Glomerular visceral epithelial cell (primary cell): ENCODE results near the gene SLC35E4.
"Not testable (repeated sequence)": the region's sequence is repeated elsewhere in the genome, so short reads cannot be mapped to it uniquely, and the experiment has no call there.

Experiments used
- DNase-seq: peaks from one replicate; pipeline ENCODE4 v3.0.0-alpha.2; 2016; ENCODE audit errors: extremely low spot score

Gene SLC35E4, protein sequence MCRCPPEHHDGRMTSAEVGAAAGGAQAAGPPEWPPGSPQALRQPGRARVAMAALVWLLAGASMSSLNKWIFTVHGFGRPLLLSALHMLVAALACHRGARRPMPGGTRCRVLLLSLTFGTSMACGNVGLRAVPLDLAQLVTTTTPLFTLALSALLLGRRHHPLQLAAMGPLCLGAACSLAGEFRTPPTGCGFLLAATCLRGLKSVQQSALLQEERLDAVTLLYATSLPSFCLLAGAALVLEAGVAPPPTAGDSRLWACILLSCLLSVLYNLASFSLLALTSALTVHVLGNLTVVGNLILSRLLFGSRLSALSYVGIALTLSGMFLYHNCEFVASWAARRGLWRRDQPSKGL

DNA sequence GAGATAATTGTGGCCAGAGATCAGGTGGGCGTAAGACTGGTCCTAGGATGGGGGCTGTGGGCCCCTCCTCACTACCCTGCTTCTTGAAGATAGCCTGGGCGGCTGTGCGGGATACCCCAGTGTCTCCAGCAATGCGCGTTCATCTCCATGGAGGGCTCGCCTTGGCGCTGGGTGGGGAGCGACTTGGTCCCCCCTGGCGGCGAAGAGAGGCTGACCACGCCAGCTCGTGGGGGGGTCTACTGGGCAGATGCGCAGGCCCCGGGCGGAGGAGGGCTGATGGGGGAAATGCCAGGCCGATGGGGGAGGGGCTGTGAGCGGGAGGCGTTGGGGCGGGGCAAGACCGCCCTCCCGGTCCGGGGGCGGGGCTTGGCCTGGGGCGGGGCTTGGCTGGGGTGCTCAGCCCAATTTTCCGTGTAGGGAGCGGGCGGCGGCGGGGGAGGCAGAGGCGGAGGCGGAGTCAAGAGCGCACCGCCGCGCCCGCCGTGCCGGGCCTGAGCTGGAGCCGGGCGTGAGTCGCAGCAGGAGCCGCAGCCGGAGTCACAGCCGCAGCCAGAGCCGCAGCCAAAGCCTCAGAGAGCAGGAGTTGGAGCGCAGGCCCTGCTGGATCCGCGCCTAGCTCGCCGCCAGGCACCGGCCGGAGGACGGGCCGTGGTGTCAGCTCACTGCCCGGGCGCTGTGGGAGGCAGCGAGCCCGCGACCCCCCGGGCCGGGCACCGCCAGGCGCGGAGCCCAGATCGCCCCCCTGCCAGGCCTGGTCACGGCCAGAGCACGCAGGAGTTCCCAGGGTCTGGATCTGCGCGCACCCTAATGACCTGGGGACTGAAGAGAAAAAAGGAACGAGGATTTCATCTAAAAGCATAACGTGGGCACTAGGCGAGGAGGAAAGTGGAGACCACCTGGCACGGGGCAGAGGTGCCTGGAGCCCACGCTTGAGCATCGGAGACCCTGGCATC lies at the start of gene SLC35E4:
Gene SLC35E4 (plus strand): TSS at position 509 of the 953 bp plus-strand sequence. CDS start 670 bp downstream, outside the sequence.
- DNase-seq = peak; percentile 91

DNA sequence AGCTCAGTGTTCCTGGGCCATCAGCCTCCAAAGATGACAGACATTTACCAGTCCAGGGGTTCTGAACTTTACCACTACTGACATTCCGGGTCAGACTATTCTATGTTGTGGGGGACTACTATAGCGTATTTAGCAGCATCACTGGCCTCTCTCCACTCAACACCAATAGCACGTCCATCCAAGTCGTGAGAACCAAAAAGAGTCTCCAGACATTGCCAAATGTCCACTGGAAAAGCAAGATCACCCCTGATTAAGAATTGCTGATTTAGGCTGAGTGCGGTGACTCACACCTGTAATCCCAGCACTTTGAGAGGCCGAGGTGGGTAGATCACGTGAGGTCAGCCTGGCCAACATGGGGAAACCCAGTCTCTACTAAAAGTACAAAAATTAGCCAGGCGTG lies 49.2 kb upstream of the SLC35E4 start:
- no peak for DNase-seq

DNA sequence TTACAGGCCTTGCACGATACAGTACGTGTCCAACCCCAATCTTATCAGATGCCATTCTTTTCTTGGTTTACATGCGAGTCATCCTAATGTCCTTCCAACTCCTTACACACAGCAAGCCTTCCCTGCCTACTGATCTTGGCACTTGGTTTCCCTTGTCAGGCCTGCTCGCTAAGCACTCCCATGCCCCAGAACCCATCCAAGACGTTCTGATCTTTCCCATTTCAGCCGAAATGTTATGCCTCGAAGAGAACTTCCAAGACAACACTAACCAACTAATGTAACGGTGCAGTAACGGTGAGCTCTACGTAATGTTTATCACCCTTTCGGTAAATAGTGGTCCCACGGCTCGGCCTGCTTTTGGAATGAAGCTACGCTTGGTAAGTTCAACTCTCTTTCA lies 44.4 kb upstream of the SLC35E4 start:
- peak; percentile 1 for DNase-seq

DNA sequence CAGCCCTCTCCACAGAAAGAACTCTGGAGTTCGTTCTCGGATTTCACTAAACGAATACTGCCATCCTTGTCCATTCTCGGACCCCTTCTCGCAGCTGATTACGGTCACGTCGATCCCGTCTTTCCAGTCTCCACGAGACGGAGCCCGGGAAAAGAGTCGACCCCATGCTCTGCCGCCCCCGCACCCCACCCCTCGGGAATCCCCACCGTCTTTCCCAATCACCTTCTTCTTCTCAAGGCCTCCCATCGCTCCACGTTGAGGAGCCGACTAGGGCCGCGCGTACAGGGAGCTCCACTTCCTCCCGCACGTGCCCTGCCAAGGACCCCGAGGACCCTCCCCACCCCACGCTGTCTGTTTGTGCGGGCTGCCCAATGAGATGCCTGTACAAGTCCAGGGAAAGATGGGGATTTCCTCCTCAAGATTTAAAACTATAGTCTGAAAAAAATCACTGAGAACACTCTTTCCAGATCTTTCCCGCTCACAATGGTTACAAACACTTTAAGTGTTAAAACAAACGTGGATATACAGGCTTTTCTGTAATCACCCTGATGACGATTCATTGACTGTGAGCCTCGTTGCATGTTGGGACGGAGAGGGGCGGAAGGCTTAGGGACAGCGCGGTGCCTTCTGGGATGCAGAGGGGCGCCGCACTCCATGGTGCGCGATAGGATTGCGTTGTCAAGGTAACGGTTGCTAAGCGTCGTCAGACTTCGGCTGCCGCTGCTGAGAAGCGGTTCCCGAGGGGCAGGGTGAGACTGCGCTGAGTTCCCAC lies 43.8 kb upstream of the SLC35E4 start, which contains the start of gene PES1:
Gene PES1 (minus strand): TSS at position 323 of the 772 bp plus-strand sequence. CDS start 77 bp downstream, at position 246.
- peak; percentile 96 for DNase-seq

DNA sequence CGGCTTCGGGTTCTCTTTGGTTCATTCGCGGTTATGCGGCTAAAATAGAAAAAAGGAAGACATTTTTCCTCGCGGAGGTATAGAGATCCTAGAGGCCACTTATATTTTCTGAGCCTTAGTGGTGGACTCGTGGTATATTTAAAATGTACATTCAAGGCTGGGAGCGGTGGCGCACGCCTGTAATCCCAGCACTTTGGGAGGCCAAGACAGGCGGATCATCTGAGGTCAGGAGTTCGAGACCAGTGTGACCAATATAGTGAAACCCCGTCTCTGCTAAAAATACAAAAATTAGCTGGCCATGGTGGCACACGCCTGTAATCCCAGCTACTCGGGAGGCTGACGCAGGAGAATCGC lies 43.2 kb upstream of the SLC35E4 start:
- not testable (repeated sequence) for DNase-seq

DNA sequence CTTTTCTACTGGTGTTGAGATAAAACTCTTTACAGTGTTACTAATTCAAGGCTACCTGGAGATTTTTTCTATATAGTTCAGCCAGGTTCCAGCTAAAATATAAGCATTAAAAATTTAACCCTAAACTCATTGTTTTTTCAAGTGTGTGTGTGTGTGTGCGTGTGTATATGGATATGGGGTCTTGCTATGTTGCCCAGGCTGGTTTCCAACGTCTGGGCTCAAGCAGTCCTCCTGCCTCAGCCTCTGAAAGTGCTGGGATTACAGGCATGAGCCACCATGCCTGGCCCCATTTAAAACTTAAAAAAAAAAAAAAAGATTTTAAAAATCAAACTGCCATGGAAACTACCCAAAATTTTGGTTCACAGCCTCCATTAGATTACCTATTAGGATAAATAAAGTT lies 39.4 kb upstream of the SLC35E4 start:
- no peak for DNase-seq

DNA sequence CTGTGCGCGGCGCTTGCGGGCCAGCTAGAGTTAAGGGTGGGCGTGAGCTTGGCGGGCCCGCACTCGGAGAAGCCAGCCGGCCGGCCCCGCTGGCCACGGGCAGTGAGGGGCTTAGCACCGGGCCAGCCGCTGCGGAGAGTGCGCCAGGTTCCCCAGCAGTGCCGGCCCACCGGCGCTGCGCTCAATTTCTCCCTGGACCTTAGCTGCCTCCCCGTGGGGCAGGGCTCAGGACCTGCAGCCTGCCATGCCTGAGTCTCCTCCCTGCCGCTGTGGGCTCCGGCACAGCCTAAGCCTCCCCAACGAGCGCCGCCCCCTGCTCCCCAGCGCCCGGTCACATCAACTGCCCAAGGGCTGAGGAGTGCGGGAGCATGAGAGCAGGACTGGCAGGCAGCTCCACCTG lies 38.7 kb upstream of the SLC35E4 start:
- no peak for DNase-seq

DNA sequence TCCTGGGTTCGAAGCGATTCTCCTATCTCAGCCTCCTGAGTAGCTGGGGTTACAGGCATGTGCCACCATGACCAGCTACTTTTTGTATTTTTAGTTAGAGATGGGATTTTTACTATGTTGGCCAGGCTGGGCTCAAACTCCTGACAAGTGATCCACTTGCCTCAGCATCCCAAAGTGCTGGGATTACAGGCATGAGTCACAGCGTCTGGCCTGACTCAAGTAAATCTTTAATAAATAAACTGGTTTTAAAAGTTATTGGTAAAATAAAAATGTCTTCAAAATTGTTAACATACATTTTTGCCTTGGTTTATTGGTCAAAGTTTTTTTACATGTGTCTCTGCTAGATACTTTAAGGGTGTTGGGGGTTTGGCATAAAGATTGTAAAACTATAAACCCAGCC lies 36.6 kb upstream of the SLC35E4 start:
- DNase-seq = no peak

DNA sequence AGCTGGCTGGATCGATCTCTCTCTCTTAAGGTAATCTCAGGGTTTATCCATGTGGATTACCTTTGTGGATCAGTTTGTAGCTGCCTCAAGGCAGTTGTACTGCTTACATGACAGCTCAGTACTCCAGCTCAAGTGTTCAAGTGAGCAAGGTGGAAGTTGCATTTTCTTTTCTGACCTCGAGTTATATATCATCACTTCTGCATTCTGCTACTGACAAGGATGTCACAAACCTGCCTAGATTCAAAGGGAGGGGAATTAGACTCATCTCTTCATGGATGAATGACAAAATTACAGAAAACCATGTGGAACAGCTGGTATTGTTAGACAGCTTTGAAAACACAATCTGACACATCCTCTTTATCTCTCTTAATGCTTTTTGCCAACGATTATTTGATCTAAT lies 34.7 kb upstream of the SLC35E4 start:
- no peak for DNase-seq

DNA sequence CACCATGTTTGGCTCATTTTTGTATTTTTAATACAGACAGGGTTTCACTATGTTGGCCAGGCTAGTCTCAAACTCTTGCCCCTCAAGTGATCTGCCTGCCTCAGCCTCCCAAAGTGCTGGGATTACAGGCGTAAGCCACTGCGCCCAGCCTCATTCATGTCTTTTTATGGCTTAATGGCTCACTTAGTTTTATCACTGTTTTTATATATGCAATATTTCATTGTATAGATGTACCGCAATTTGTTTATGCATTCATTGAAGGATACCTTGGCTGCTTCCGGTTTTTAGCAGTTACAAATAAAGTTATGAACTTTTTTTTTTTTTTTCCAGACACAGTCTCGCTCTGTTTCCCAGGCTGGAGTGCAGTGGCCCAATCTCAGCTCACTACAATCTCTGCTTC lies 34.1 kb upstream of the SLC35E4 start:
- no peak for DNase-seq

DNA sequence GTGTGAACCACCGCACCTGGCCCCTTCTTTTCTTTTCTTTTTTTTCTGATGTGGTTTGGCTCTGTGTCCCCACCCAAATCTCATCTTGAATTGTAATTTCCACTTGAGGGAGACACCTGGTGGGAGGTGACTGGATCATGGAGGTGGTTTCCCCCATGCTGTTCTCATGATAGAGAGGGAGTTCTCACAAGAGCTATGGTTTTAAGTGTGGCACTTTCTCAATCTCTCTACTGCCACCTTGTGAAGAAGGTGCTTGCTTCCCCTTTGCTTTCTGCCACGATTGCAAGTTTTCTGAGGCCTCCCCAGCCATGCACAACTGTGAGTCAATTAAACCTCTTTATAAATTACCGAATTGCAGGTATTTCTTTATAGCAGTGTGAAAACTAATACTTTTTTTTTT lies 33.5 kb upstream of the SLC35E4 start:
- peak; percentile 28 for DNase-seq

DNA sequence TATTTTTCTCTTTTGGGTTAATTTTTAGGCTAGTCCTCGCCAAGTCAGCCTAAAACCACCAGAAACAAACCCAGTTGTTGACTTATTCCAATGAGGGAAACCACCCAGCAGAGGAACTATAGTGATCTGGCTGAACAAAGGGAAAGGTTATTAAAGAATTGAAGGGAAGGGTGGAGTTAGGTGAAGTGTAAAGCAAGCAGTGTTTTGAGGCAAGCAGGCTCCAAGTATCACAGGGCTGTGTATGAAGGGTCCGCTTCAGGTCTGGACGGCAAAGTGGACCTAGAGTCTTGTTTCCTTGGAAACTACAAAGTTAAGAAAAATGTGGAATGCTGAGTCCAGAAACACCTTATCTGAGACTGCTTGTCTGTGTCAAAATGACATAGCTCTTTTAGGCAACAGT lies 31.8 kb upstream of the SLC35E4 start:
- no peak for DNase-seq

DNA sequence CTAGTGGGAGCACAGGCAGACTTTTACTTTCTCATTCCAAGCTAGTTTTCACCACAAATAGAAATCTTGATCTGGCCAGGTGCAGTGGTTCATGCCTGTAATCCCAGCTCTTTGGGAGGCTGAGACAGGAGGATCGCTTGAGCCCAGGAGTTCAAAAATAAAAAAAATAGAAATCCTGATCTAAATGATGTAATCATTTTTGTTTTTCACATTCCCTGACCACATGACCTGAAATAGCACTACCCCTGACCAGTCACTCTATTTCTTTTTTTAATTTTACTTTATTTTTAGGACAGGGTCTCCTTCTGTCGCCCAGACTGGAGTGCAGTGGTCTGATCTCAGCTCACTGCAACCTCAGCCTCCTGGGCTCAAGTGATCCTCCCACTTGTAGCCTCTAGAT lies 30.9 kb upstream of the SLC35E4 start:
- DNase-seq = no peak

DNA sequence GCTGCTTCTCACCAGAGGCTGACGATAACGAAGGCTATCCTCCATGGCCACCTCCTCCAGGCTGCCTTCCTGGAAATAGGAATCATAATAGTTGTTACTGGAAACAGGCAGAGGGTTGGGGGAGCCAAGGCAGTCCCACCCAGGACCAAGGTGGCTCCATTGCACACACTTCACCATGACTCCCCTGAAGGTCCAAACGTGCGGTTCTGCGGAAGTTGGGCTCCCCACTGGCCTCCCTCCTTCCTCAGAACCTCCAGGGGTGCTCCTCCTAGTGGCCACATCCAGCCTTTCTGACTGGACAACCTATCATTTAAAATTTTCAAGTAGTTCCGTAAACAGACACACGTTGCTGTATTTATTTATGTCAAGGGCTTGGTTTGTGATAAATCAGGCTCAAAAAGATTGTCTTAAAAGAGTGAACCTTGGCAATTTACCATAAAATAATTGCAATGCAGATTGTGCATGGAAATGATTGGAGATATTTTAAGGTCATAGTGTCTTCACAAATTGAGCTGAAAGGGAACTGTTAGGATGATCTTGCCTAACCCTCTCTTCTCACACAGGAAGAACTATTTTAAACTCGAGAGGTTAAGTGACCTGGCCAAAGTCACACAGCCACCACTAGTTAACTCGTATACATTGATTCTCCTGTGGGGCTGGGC lies 30.0 kb upstream of the SLC35E4 start:
- peak; percentile 32 for DNase-seq

DNA sequence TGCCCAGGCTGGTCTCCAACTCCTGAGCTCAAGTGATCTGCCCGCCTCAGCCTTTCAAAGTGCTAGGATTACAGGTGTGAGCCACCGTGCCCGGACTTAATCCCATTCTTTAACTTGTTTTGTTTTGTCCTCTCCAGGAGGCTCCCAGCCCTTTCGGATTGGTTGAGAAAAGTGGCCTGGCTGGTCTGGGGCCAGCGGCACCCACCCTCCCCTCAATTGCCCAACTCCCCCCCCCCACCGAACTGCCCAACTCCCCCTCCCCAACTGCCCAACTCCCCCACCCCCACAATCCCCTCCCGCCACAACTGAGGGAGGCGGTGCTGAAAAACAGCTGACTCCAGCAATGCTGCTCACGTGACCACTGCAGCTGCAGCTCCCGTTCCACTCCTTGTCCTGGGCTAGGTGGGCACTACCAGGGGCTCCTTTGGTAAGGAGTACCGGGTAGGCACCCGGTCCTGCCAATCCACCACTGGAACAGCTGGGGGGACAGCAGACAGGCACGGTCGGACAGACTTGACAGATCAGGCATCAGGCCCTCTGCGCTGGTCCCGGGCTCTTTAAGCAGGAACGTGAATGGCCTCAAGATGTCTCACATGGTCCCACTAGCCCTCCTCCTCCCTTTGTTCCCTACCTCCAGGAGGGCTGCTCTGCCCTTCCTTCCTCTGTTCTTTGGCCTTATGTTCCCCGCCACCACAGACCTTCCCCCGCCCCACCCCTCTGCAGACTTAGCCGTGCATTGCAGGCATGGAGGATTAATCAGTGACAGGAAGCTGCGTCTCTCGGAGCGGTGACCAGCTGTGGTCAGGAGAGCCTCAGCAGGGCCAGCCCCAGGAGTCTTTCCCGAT lies 28.9 kb upstream of the SLC35E4 start, which contains the start of gene TCN2:
Gene TCN2 (plus strand): TSS at position 720 of the 845 bp plus-strand sequence. CDS start 158 bp downstream, outside the sequence.
- DNase-seq = peak; percentile 89

DNA sequence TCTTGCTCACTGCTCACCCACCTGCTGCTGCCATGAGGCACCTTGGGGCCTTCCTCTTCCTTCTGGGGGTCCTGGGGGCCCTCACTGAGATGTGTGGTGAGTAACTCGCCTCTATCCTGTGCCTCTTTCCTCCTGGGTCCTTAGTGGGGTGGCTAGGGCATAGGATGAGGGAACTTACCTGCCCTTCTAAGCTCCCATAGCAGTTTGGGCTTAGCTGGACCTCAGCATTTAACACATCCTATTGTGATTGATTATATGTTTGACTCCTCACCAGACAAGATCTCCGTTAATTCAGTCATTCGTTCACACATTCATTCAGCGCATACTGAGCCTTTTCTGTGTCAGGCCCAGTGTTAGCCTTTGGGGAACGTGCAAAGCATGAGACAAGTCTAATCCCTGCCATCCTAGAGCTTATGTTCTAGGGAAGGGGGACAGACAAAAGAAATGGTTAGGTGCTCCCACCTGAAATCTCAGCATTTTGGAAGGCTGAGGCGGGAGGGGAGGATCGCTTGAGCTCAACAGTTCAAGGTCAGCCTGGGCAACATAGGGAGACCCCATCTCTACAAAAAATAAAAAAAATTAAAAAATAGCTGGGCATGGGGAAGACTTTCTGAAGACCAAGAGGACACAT lies 28.2 kb upstream of the SLC35E4 start:
- DNase-seq = no peak

DNA sequence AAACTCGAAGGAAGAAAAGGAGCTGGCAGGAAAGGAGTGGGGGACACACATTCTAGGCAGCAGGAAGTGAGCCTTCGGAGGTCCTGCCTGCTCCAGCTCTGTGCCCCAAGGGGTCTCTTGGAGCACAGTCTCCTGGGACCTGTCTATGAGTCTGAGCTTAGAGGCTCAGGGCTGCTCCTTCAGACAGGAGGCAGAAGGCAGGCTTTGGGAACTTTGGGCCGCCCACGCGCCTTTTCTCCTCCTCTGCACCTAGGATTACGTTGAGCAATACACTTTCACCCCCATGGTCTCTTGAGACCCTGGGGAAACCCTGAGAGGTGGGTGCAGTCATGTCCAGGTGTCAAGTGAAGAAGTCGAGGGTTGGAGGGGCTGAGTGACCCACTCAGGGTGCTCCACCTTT lies 27.6 kb upstream of the SLC35E4 start:
- DNase-seq = no peak

DNA sequence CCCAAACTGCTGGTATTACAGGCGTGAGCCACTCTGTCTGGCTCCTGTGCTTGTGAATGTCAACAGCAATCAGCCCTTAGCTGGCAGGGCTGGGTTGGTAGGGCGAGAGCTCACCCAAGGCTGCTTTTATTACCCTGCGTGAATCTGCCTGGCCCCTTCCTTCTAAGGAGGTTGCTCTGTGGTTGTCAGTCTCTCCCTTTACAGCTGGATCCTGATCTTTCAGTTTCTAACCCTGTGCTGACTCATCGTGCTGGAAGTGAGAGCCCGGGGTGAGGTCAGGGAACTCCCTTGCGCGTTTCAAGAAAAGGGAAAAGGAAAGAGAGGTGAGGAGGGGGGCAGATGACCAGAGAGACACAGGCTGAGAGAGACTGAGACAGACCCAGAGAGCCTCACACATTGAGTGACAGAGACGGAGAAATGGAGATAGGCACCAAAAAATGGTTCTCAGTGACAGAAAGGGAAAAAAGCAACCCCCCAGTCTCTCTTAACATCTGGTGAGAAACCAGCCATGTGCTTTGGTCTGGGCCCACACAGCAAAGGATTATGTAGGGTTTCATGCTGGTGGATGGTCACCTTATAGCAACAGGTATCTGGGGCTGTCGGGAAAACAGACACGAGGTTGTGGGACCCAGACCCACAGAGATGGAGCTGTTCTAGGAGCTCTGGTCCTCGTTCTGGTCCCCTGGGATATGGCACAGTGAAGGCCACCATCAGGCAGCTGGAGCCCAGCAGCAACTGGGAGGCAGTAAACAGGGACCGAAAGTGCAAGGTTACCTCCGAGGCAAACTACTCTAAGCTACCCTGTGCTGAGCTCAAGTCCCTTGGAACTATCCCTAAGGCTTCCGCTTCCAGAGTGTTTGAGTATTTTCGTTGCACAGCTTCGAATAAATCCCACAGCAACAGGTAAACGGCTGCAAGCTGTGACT lies 26.1 kb upstream of the SLC35E4 start:
- DNase-seq = peak; percentile 83

DNA sequence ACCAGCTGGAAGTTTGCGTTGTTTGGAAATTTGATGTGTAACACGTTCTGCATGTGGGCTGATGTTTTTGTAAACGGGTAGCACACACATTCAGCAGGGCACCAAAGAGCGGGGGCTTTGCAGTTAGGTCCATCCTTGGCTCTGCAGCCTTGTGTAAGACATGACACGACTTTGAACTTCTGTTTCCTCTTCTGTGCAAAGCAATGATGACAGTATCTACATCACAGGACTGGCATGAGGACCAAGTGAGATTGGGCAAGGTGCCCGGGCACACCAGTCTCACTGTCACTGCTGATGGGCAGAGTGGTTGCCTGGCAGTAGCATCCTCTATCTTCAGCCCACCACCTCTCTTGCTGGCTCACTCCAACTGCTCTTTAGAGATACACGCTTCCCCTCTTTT lies 25.3 kb upstream of the SLC35E4 start:
- no peak for DNase-seq
